Smooth muscle cell (in vitro differentiated cells): ENCODE results near the gene NIPAL1. TPM values are rescaled to one million over a fixed set of nuclear protein-coding genes. Genes with fewer than 3 reads are reported as not detected.
"Not testable (repeated sequence)": the region's sequence is repeated elsewhere in the genome, so short reads cannot be mapped to it uniquely, and the experiment has no call there.

Experiments used
- DNase-seq: peaks from one replicate; lab custom pipeline; 2025; ENCODE audit not compliant: unreplicated experiment; lab: John Stamatoyannopoulos, UW
- H2AFZ ChIP-seq: fragments of 200-600 bp; sonication (generic); 2 replicates; pipeline ENCODE4 v1.6.0; 2016; ENCODE audit warnings: antibody characterized with exemption, low read depth, mild to moderate bottlenecking
- H3F3A ChIP-seq: fragments of 200-600 bp; sonication (generic); 2 replicates; pipeline ENCODE4 v1.6.0; 2017; ENCODE audit warnings: antibody characterized with exemption, low read depth
- H3K27ac ChIP-seq: fragments of 200-600 bp; sonication (generic); 2 replicates; pipeline ENCODE4 v1.5.1; 2016; ENCODE audit warnings: low read depth, mild to moderate bottlenecking
- H3K27me3 ChIP-seq: fragments of 200-600 bp; sonication (generic); 2 replicates; pipeline ENCODE4 v1.6.1; 2016; ENCODE audit warnings: low read depth, mild to moderate bottlenecking
- H3K36me3 ChIP-seq: fragments of 200-600 bp; sonication (generic); 2 replicates; pipeline ENCODE4 v1.5.1; 2016; ENCODE audit warnings: low read depth
- H3K4me1 ChIP-seq: fragments of 200-600 bp; sonication (generic); 2 replicates; pipeline ENCODE4 v1.5.1; 2016; ENCODE audit warnings: low read depth
- H3K4me2 ChIP-seq: fragments of 200-600 bp; sonication (generic); 2 replicates; pipeline ENCODE4 v1.6.0; 2016; ENCODE audit warnings: mild to moderate bottlenecking
- H3K4me3 ChIP-seq: fragments of 200-600 bp; sonication (generic); 2 replicates; pipeline ENCODE4 v1.5.1; 2016; ENCODE audit warnings: mild to moderate bottlenecking
- H3K79me2 ChIP-seq: fragments of 200-600 bp; sonication (generic); 2 replicates; pipeline ENCODE4 v1.6.0; 2016; ENCODE audit warnings: low read depth, mild to moderate bottlenecking
- H3K9ac ChIP-seq: fragments of 200-600 bp; sonication (generic); 2 replicates; pipeline ENCODE4 v1.6.0; 2016; ENCODE audit warnings: low read depth
- H3K9me3 ChIP-seq: fragments of 200-600 bp; sonication (generic); replicated peaks from 2 replicates; pipeline ENCODE4 v1.5.1; 2016; ENCODE audit warnings: low read depth
- H4K20me1 ChIP-seq: fragments of 200-600 bp; sonication (generic); 2 replicates; pipeline ENCODE4 v1.6.0; 2016; ENCODE audit warnings: low read depth
- WGBS: methylation state at CpG from one replicate; pipeline ENCODE4 v1.1.7; 2016; ENCODE audit warnings: low lambda C conversion rate; 5-methylcytosine and 5-hydroxymethylcytosine counted together
- polyA plus RNA-seq: library from polyadenylated mRNA; unstranded; fragments of >200 nt; fragmentation: Nextera tagmentation; extraction: Ambion mirVana; gene quantifications from 2 replicates; pipeline ENCODE4 v1.2.1, GENCODE V29; 2016
- total RNA-seq: library from RNA; depleted of rRNA; stranded (reverse); fragments of >200 nt; gene quantifications from 2 replicates; pipeline ENCODE4 v1.2.3, GENCODE V29; 2014
- TF ChIP-seq, protein P1 (sequence below): fragments of 200-600 bp; sonication (generic); IDR thresholded peaks from 2 replicates; pipeline ENCODE4 v1.5.1; 2017; ENCODE audit warnings: borderline replicate concordance, mild to moderate bottlenecking, antibody characterized with exemption; ENCODE audit not compliant: insufficient read depth, poor library complexity, severe bottlenecking

The NIPAL1 gene
- total and polyA plus RNA-seq, 2 experiments from 2014 or later: 1.0 to 4.1 TPM

DNA sequence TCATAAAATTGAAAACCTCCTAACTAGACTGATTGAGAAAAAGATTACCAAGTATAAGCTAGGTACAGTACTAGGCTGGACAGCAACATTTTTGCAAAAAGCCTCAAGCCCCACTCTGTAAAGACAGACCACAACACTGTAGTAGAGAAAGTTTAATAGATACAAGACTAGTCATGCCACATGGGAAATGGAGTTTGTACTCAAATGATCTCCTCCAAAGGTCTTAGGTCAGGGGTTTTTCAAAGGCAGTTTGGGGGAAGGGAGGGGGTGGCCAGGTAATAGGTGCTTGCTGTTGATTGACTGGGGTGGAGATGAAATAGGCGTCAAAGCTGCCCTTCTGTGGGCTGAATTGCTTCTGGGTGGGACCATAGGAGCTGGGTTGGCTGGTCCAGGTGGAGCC lies 14.3 kb upstream of the NIPAL1 start:
- no peak overlapping the region for H3K4me3 ChIP-seq
- H3K9me3 ChIP-seq: peaks cover 4% of the 10 kb centered on the region
- H3K4me1 ChIP-seq: no peaks in the 10 kb centered on the region
- H3K4me2 ChIP-seq: no peak overlapping the region
- no peaks in the 10 kb centered on the region for H4K20me1 ChIP-seq
- H3F3A ChIP-seq: no peaks in the 10 kb centered on the region
- H3K79me2 ChIP-seq: no peaks in the 10 kb centered on the region
- no peaks in the 10 kb centered on the region for H3K27me3 ChIP-seq
- TF ChIP-seq, protein P1, sequence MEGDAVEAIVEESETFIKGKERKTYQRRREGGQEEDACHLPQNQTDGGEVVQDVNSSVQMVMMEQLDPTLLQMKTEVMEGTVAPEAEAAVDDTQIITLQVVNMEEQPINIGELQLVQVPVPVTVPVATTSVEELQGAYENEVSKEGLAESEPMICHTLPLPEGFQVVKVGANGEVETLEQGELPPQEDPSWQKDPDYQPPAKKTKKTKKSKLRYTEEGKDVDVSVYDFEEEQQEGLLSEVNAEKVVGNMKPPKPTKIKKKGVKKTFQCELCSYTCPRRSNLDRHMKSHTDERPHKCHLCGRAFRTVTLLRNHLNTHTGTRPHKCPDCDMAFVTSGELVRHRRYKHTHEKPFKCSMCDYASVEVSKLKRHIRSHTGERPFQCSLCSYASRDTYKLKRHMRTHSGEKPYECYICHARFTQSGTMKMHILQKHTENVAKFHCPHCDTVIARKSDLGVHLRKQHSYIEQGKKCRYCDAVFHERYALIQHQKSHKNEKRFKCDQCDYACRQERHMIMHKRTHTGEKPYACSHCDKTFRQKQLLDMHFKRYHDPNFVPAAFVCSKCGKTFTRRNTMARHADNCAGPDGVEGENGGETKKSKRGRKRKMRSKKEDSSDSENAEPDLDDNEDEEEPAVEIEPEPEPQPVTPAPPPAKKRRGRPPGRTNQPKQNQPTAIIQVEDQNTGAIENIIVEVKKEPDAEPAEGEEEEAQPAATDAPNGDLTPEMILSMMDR: no peak
- H3K27ac ChIP-seq: no peak overlapping the region
- no peak for DNase-seq
- 76% methylated on average over 1 of the region's 1 CpG for WGBS
- no peak overlapping the region for H3K9ac ChIP-seq
- no peaks in the 10 kb centered on the region for H3K36me3 ChIP-seq
- no peak overlapping the region for H2AFZ ChIP-seq

DNA sequence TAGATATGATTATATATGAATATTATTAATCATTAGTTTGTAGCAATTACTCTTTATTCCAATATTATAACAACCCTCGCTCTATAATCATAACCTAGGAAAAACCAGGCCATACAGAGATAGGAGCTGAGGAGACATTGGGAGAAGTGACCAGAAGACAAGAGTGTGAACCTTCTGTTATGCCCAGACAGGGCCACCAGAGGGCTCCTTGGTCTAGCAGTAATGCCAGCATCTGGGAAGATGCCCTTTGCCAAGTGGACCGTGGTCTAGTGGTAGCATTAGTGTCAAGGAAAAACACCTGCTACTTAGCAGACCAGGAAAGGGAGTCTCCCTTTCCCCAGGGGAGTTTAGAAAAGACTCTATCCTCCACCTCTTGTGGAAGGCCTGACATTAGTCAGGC lies 13.0 kb upstream of the NIPAL1 start:
- H3K4me2 ChIP-seq, DNase-seq, H3K79me2 ChIP-seq, H3K9me3 ChIP-seq, H3K36me3 ChIP-seq, H3K27ac ChIP-seq, H3F3A ChIP-seq, H3K27me3 ChIP-seq, H3K4me3 ChIP-seq, H3K4me1 ChIP-seq, H4K20me1 ChIP-seq, H2AFZ ChIP-seq, H3K9ac ChIP-seq: not testable (repeated sequence)
- TF ChIP-seq, protein P1: peak; percentile 34
- 79% methylated on average over 2 of the region's 2 CpGs for WGBS

DNA sequence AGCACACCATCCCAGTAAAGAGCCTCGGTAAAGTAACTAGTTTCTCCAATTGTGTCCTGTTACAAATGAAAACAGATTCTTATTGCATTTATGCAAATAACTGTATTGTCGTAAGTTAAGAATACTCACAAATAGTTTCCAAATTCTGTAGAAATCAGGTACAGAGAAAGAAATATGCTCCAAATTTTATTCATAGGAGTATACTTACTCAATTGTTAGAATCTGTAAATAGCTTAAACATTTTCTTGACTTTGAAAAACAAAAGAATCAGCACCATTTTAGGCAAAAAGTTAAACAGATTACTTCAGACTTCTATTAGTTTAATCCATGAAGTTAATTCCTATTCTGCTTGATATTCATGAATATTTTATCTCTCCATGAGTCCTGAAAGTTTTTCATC lies 10.8 kb upstream of the NIPAL1 start:
- H3K4me3 ChIP-seq: no peak overlapping the region
- H3K9ac ChIP-seq: no peak overlapping the region
- no peak overlapping the region for H3K27ac ChIP-seq
- TF ChIP-seq, protein P1: no peak
- no peaks in the 10 kb centered on the region for H3K36me3 ChIP-seq
- peaks cover 6% of the 10 kb centered on the region for H3K9me3 ChIP-seq
- no peaks in the 10 kb centered on the region for H4K20me1 ChIP-seq
- no peak overlapping the region for H3K4me2 ChIP-seq
- H2AFZ ChIP-seq: no peak overlapping the region
- WGBS: 98% methylated on average over 2 of the region's 2 CpGs
- no peaks in the 10 kb centered on the region for H3F3A ChIP-seq
- DNase-seq: no peak
- no peaks in the 10 kb centered on the region for H3K79me2 ChIP-seq
- no peaks in the 10 kb centered on the region for H3K27me3 ChIP-seq
- no peaks in the 10 kb centered on the region for H3K4me1 ChIP-seq

DNA sequence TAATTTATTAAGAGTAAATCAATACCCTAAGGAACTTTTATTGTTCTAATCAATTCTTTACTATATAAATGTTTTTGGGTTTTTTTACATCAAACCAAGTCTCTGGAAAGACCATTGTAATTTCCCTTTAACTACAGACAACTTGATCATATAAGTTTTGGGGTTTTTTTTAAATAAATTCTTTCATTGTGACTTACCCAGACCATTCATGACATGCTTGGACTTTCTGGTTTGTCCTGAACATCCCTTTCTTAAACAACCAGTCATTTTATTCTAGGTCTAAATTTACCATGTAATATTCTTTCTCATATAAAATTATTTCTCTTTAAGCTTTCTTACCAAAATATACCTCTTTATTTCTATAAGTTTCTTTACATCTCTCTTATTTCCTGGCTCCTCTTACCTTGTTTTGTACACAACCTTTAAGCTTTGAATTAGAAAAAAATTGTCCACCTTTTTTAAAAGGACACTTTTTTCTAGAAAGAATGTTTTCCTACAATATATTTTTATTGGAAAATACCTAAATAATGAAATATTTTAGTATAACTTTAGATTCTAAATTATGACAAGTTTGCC lies 8.5 kb upstream of the NIPAL1 start:
- peaks cover 6% of the 10 kb centered on the region for H3K9me3 ChIP-seq
- no peaks in the 10 kb centered on the region for H3K4me1 ChIP-seq
- H3K4me2 ChIP-seq: no peak overlapping the region
- no peaks in the 10 kb centered on the region for H3K36me3 ChIP-seq
- no peak overlapping the region for H3K9ac ChIP-seq
- no peaks in the 10 kb centered on the region for H3F3A ChIP-seq
- DNase-seq: no peak
- TF ChIP-seq, protein P1: no peak
- H3K79me2 ChIP-seq: no peaks in the 10 kb centered on the region
- H3K27ac ChIP-seq: no peak overlapping the region
- no peak overlapping the region for H2AFZ ChIP-seq
- no peaks in the 10 kb centered on the region for H3K27me3 ChIP-seq
- no peaks in the 10 kb centered on the region for H4K20me1 ChIP-seq
- no peak overlapping the region for H3K4me3 ChIP-seq

DNA sequence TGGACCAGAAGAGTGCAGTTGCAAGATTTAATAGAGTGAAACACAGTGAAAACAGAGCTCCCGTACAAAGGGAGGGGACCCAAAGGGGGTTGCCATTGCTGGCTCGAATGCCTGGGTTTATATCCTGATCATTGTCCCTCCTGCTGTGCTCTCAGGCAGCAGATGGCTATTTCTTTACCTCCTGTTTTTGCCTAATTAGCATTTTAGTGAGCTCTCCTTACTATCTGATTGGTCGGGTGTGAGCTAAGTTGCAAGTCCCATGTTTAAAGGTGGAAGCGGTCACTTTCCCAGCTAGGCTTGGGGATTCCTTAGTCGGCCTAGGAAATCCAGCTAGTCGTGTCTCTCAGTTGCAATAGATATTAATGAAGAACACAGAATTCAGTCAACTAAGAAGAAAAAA lies 5.7 kb upstream of the NIPAL1 start:
- DNase-seq, H3K9me3 ChIP-seq, H3K9ac ChIP-seq, H3K36me3 ChIP-seq, H4K20me1 ChIP-seq, H3K4me3 ChIP-seq, H3K4me2 ChIP-seq, H3K27ac ChIP-seq, H3F3A ChIP-seq, H2AFZ ChIP-seq, H3K79me2 ChIP-seq, H3K27me3 ChIP-seq, H3K4me1 ChIP-seq: not testable (repeated sequence)
- 81% methylated on average over 6 of the region's 6 CpGs for WGBS
